HepG2 (cell line): ENCODE data around the gene JAZF1.

ENCODE experiments used
- AGO1 ChIP-seq: fragments of 200-400 bp; formaldehyde crosslinking; IDR thresholded peaks from 2 replicates; pipeline ENCODE4 v1.6.1; 2017; ENCODE audit warnings: mild to moderate bottlenecking, low read depth, low read length, moderate library complexity; ENCODE audit not compliant: poor library complexity, severe bottlenecking
- CHD2 ChIP-seq: IDR thresholded peaks from 2 replicates; pipeline ENCODE4 v1.6.1; 2011; ENCODE audit warnings: low read depth, low read length, improper control_type of control experiment
- E2F1 ChIP-seq: sonication (generic); formaldehyde crosslinking; IDR thresholded peaks from 2 replicates; pipeline ENCODE4 v1.5.0; 2020; ENCODE audit warnings: missing genetic modification reagents
- FUBP1 ChIP-seq: sonication (generic); formaldehyde crosslinking; IDR thresholded peaks from 2 replicates; pipeline ENCODE4 v1.5.1; 2020; ENCODE audit warnings: missing genetic modification reagents, mild to moderate bottlenecking, borderline replicate concordance
- SALL2 ChIP-seq: sonication (generic); formaldehyde crosslinking; IDR thresholded peaks from 2 replicates; pipeline ENCODE4 v1.8.1; 2023; ENCODE audit warnings: mild to moderate bottlenecking, missing genetic modification reagents, inconsistent platforms
- SP4 ChIP-seq: sonication (generic); formaldehyde crosslinking; IDR thresholded peaks from 2 replicates; pipeline ENCODE4 v1.8.1; 2023; ENCODE audit warnings: mild to moderate bottlenecking, missing genetic modification reagents
- TAF1 ChIP-seq: sonication (generic); formaldehyde crosslinking; IDR thresholded peaks from 2 replicates; pipeline ENCODE4 v1.4.0; 2020; ENCODE audit warnings: missing genetic modification reagents
- ZNF253 ChIP-seq: sonication (generic); formaldehyde crosslinking; IDR thresholded peaks from 2 replicates; pipeline ENCODE4 v1.8.0; 2022; ENCODE audit warnings: mild to moderate bottlenecking, missing genetic modification reagents, borderline replicate concordance

- TF ChIP-seq CHD2 = no peak
- TF ChIP-seq ZNF253 (CRISPR knock-in tag) = no peak
- TF ChIP-seq FUBP1 (CRISPR knock-in tag) = no peak
- TF ChIP-seq AGO1 = no peak
- TF ChIP-seq SP4 (CRISPR knock-in tag) = no peak
- TF ChIP-seq E2F1 (CRISPR knock-in tag) = no peak
- TF ChIP-seq SALL2 (CRISPR knock-in tag) = no peak
- no peak for TF ChIP-seq TAF1 (CRISPR knock-in tag)
These were observed 83.9 kb downstream of the JAZF1 start for GRCh38 chr7:28096713-28097112.
